ENCODE results near the gene SH3BP5L. TPM values are rescaled to one million over a fixed set of nuclear protein-coding genes. Genes with fewer than 3 reads are reported as not detected.

SH3BP5L gene
- 19.3 TPM for total RNA-seq

DNA sequence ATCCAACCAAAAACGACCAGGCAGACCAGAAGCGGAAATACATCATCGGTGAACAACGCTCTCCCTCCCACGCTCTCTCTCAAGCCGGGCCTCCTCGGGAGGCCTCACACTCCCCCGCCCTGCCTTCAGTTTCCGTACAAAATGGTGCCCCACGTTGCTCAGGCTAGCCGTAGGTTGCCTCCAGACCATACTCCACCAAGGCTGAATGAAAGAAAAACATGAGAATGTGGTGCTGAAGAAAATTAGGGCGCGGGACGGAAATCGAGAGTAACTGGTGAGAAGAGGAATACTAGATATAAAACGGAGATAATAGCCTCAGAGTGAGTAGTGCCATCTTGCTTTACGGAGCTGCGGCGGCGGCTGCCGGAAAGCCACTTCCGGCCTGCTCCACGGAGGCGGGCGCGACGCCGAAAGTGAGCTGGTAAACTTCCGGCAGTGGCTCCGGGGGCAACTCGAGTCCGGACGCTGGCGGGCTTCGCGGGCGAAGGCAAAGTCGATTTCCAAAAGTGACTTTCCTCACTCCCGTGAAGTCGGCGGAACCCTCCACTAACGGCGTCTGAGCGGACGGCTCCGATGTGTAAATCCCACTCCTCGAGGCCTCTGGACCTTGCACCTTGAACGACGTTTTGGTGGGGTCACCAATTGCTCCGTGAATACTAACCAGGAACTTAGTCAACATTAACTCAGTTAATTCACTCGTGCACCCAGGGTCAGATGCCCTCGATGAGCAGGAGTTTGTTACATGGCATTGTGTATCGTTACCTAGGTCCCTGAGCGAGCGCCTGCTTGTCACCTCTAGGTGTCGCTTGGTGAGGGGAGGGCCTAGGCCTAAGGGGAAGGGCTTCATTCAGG, at the start of gene SH3BP5L:
SH3BP5L (minus strand) TSS at position 7 of the 852 bp plus-strand sequence. CDS start 980 bp downstream, outside the sequence.
- Histone ChIP-seq H3K27ac (ENCODE audit: low read depth, low read length) (peak within 1 kb of the TSS; percentile 93), H3K36me3 (ENCODE audit: control insufficient read depth in 3 of 3, insufficient read depth in 3 of 3, low read length in 3 of 3) (peaks cover 6 to 15% (median 10%) of the 10 kb centered on the region in 3 donors), H3K9me3 (ENCODE audit: control insufficient read depth in 3 of 3, low read length in 3 of 3) (no peaks in the 10 kb centered on the region), H3K27me3 (ENCODE audit: control insufficient read depth in 3 of 3, insufficient read depth in 3 of 3, low read length in 3 of 3) (no peaks in the 10 kb centered on the region), H3K4me3 (ENCODE audit: low read length in 3 of 3) (peak within 1 kb of the TSS; percentile 86 to 96 (median 92)), H3K4me1 (ENCODE audit: control insufficient read depth in 3 of 3, insufficient read depth in 3 of 3, low read length in 3 of 3) (peaks cover 41 to 53% (median 47%) of the 10 kb centered on the region in 3 donors), H3K9ac (ENCODE audit: low read depth in 1 of 3, low read length in 3 of 3) (peak within 1 kb of the TSS; percentile 88 to 98 (median 96))

DNA sequence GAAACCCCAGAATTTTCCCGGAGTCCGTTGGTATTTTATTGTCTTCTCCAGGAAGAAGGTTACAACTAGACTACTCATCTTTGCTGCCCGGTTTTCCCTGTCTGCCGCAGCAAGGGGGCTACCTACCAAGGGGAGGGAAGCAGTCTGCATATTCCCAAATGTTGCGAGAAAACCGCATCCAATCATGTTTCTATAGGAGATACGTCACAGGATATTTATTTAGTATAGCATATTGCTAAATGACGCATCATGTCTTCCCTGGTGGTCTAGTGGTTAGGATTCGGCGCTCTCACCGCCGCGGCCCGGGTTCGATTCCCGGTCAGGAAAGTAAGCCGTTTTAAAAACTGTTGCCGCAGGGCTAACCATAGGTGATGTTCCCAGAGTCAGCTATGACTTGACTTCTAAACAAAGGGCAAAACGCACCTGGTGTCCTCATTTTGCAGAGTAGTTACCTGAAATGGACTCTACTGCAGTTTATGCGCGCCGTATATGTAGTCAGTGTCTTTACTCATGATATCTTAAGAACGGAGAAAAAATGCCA, 48.3 kb upstream of the SH3BP5L start:
- Histone ChIP-seq H3K4me3 (ENCODE audit: low read length in 3 of 3) (peak overlapping the region; percentile 83 to 98 (median 95)), H3K27ac (ENCODE audit: low read depth, low read length) (peak overlapping the region; percentile 94), H3K9me3 (ENCODE audit: control insufficient read depth in 3 of 3, low read length in 3 of 3) (no peaks in the 10 kb centered on the region), H3K9ac (ENCODE audit: low read depth in 1 of 3, low read length in 3 of 3) (peak overlapping the region; percentile 94 to 97 (median 96)), H3K36me3 (ENCODE audit: control insufficient read depth in 3 of 3, insufficient read depth in 3 of 3, low read length in 3 of 3) (no peaks in the 10 kb centered on the region), H3K4me1 (ENCODE audit: control insufficient read depth in 3 of 3, insufficient read depth in 3 of 3, low read length in 3 of 3) (peaks cover 4 to 12% (median 5%) of the 10 kb centered on the region in 3 donors), H3K27me3 (ENCODE audit: control insufficient read depth in 3 of 3, insufficient read depth in 3 of 3, low read length in 3 of 3) (no peaks in the 10 kb centered on the region)

DNA sequence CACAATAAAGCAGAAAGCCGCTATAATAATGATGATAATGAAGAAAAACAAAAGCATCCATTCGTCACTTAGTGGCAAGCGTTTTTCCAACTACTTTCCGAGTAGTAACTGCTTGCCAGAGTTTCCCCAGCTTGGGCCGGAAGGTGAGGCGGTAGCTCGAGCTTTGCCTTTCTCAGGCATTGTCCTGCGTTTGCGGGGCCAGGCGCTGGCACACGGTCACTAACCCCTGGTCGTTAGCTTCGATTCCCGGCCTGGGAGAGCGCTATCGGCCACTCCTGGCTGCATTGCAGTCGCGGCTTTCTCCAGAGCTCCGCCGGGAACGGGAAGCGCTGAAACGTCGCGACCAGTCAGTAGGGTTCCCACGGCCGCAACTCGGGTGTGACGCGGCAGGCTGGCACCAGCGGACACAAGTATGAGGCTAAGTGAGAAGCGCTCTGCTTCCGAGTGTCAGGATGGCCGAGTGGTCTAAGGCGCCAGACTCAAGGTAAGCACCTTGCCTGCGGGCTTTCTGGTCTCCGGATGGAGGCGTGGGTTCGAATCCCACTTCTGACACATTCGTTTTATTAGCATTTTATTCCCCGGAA, 47.8 kb upstream of the SH3BP5L start:
- Histone ChIP-seq H3K9me3 (ENCODE audit: control insufficient read depth in 3 of 3, low read length in 3 of 3) (no peaks in the 10 kb centered on the region), H3K4me3 (ENCODE audit: low read length in 3 of 3) (peak overlapping the region; percentile 83 to 98 (median 95)), H3K27me3 (ENCODE audit: control insufficient read depth in 3 of 3, insufficient read depth in 3 of 3, low read length in 3 of 3) (no peaks in the 10 kb centered on the region), H3K27ac (ENCODE audit: low read depth, low read length) (peak overlapping the region; percentile 94), H3K36me3 (ENCODE audit: control insufficient read depth in 3 of 3, insufficient read depth in 3 of 3, low read length in 3 of 3) (no peaks in the 10 kb centered on the region), H3K9ac (ENCODE audit: low read depth in 1 of 3, low read length in 3 of 3) (peak overlapping the region; percentile 94 to 97 (median 96)), H3K4me1 (ENCODE audit: control insufficient read depth in 3 of 3, insufficient read depth in 3 of 3, low read length in 3 of 3) (peaks cover 4 to 12% (median 5%) of the 10 kb centered on the region in 3 donors)

DNA sequence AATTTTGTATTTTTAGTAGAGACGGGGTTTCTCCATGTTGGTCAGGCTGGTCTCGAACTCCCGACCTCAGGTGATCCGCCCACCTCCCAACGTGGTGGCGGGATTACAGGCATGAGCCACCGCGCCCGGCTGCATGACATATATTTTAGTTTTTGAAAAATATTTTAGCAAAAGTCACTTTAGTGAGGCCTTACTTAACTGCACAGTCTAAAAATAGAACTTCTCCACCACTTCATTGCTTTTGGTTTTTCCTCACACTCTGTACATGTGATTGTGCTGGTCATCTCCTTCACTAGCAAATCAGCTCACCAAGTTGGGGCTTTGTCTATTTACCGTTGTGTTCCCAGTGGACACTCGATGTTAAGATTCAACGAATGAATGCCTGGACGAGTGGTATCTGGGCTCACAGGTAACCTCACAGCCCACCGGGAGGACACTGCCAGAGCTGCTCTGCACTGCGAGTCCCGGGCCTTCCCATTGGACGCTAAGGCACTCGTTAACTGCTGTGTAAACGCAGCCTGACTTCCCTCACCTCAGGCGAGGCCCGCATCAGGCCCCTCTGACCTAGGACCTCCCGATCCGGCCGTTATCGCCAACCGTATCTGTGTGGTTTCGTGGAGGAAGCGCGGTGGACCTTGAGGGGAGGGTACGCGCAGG, 47.2 kb upstream of the SH3BP5L start:
- no peaks in the 10 kb centered on the region for H3K27me3 ChIP-seq (ENCODE audit: control insufficient read depth in 3 of 3, insufficient read depth in 3 of 3, low read length in 3 of 3)
- H3K36me3 ChIP-seq (ENCODE audit: control insufficient read depth in 3 of 3, insufficient read depth in 3 of 3, low read length in 3 of 3), result no peaks in the 10 kb centered on the region
- peak overlapping the region; percentile 83 to 98 (median 95) for H3K4me3 ChIP-seq (ENCODE audit: low read length in 3 of 3)
- peaks cover 4 to 12% (median 5%) of the 10 kb centered on the region in 3 donors for H3K4me1 ChIP-seq (ENCODE audit: control insufficient read depth in 3 of 3, insufficient read depth in 3 of 3, low read length in 3 of 3)
- no peaks in the 10 kb centered on the region for H3K9me3 ChIP-seq (ENCODE audit: control insufficient read depth in 3 of 3, low read length in 3 of 3)
- H3K9ac ChIP-seq (ENCODE audit: low read depth in 1 of 3, low read length in 3 of 3), result peak overlapping the region; percentile 94 to 97 (median 96)
- peak overlapping the region; percentile 94 for H3K27ac ChIP-seq (ENCODE audit: low read depth, low read length)

DNA sequence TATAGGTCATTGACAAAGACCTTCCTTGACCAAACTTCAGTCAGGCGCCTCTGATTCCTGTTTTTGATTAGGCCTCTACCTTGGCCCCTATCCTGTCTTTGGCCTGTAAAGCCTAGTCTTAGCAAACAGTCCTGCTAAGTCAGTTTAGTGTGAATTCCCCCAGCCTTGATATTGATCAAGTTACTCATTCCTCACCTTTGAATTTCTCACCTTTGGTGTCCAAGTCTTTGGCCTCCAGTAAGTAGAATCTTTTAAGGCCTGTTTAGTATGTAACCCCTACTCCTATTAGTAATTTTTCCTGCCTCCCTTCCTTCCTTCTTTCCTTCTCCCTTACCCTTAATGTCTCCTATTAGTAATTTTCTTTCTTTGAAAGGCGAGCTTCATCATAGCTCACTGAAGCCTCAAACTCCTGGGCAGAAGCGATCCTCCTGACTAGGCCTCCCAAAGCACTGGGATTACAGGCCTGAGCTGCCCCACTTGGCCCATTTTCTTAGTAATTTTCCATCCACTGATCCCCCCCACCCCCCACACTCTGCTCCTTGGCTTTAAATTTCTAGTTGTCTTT, 46.2 kb upstream of the SH3BP5L start:
- no peak overlapping the region for H3K27ac ChIP-seq (ENCODE audit: low read depth, low read length)
- H3K9ac ChIP-seq (ENCODE audit: low read depth in 1 of 3, low read length in 3 of 3), result no peak overlapping the region
- H3K4me3 ChIP-seq (ENCODE audit: low read length in 3 of 3), result no peak overlapping the region
- no peaks in the 10 kb centered on the region for H3K27me3 ChIP-seq (ENCODE audit: control insufficient read depth in 3 of 3, insufficient read depth in 3 of 3, low read length in 3 of 3)
- H3K36me3 ChIP-seq (ENCODE audit: control insufficient read depth in 3 of 3, insufficient read depth in 3 of 3, low read length in 3 of 3), result no peaks in the 10 kb centered on the region
- H3K9me3 ChIP-seq (ENCODE audit: control insufficient read depth in 3 of 3, low read length in 3 of 3), result no peaks in the 10 kb centered on the region
- peaks cover 4 to 12% (median 5%) of the 10 kb centered on the region in 3 donors for H3K4me1 ChIP-seq (ENCODE audit: control insufficient read depth in 3 of 3, insufficient read depth in 3 of 3, low read length in 3 of 3)

DNA sequence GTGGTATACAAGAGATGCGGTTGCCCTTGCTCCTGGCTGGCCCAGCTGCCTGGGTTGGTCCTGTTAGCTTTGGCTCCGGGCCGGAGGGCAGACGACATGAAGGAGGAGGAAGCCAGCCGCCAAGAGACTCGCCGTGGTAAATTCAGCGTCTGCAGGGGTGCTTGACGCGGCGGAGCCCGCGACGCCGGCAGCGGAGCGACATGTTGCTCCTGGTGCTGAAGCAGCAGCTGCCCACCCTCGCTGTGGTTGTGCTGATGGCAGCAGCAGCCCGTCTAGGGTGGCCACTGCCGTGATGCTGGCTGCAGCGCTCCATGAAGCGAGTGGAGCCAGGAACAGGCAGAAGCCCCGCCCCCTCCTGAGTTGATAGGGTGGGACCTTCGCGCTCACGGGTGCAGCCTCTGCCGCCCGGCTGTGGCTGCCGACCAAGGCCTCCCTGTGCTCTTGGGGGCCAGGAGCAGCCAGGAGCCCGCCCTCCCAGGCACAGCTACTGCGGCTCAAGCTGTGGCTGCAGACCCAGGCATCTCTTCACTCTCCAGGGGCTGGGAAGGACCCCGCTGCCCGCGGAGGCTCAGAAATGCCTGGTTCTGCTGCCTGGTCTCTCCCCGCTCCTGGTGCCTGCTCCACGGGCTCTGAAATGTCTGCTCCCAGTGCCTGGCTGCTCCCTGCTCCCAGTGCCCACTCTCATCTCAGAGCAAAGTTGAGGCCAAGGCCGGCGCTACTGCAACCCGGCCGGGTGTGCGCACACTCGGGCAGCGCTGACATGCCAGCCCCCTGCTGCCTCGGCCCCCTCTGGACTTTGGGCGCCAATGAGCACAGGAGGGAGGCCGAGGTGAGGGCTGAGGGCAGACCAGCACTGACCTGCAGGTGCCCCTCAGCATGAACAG, 37.5 kb upstream of the SH3BP5L start:
- no peak overlapping the region for H3K27ac ChIP-seq (ENCODE audit: low read depth, low read length)
- no peaks in the 10 kb centered on the region for H3K36me3 ChIP-seq (ENCODE audit: control insufficient read depth in 3 of 3, insufficient read depth in 3 of 3, low read length in 3 of 3)
- H3K4me1 ChIP-seq (ENCODE audit: control insufficient read depth in 3 of 3, insufficient read depth in 3 of 3, low read length in 3 of 3), result peaks cover 24 to 28% (median 28%) of the 10 kb centered on the region in 3 donors
- no peaks in the 10 kb centered on the region for H3K27me3 ChIP-seq (ENCODE audit: control insufficient read depth in 3 of 3, insufficient read depth in 3 of 3, low read length in 3 of 3)
- H3K4me3 ChIP-seq (ENCODE audit: low read length in 3 of 3), result peak overlapping the region; percentile 79 to 84 (median 82)
- H3K9ac ChIP-seq (ENCODE audit: low read depth in 1 of 3, low read length in 3 of 3), result peak overlapping the region; percentile 52 to 84 (median 59)
- H3K9me3 ChIP-seq (ENCODE audit: control insufficient read depth in 3 of 3, low read length in 3 of 3), result no peaks in the 10 kb centered on the region

DNA sequence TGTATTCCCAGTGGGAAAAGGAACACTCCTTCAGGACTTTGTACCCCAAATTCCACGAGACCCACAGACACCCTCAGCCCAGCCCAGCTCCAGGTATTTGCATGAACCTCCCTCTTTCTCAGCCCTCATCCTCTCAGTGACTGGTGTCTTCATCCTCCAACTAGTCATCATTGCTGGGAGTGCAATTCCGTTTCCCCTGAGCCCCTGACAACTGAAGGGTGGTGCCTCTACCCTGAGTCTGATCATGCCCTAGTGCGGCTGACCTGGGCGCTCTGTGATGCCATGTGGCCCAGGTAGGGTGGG, 36.9 kb upstream of the SH3BP5L start:
- Histone ChIP-seq H3K9me3 (ENCODE audit: control insufficient read depth in 3 of 3, low read length in 3 of 3) (no peaks in the 10 kb centered on the region), H3K4me1 (ENCODE audit: control insufficient read depth in 3 of 3, insufficient read depth in 3 of 3, low read length in 3 of 3) (peaks cover 30 to 34% (median 33%) of the 10 kb centered on the region in 3 donors), H3K27ac (ENCODE audit: low read depth, low read length) (no peak overlapping the region), H3K4me3 (ENCODE audit: low read length in 3 of 3) (peak overlapping the region; percentile 79 to 84 (median 82)), H3K9ac (ENCODE audit: low read depth in 1 of 3, low read length in 3 of 3) (peak overlapping the region; percentile 52 to 84 (median 59)), H3K36me3 (ENCODE audit: control insufficient read depth in 3 of 3, insufficient read depth in 3 of 3, low read length in 3 of 3) (no peaks in the 10 kb centered on the region), H3K27me3 (ENCODE audit: control insufficient read depth in 3 of 3, insufficient read depth in 3 of 3, low read length in 3 of 3) (no peaks in the 10 kb centered on the region)

DNA sequence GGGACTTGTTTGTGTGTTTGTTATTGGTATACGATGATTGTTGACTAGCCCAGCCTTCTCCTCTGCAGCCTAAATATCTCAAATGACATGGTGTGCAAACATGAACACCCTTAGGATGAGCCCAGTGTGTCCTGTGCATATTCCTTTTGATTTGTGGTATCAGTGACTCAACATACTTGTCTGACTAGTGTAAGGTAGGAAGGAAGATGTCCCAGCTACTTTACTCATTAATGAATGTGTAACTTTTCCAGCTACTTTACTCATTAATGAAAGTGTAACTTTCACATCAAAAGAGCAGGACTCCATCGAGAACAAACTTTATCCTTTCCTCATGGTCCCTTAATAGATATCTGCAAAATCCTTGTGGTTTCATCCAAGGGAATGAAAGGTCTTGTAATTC, 35.9 kb upstream of the SH3BP5L start:
- H3K9me3 ChIP-seq (ENCODE audit: control insufficient read depth in 3 of 3, low read length in 3 of 3), result no peaks in the 10 kb centered on the region
- H3K36me3 ChIP-seq (ENCODE audit: control insufficient read depth in 3 of 3, insufficient read depth in 3 of 3, low read length in 3 of 3), result no peaks in the 10 kb centered on the region
- no peak overlapping the region for H3K9ac ChIP-seq (ENCODE audit: low read depth in 1 of 3, low read length in 3 of 3)
- no peak overlapping the region for H3K27ac ChIP-seq (ENCODE audit: low read depth, low read length)
- no peak overlapping the region for H3K4me3 ChIP-seq (ENCODE audit: low read length in 3 of 3)
- peaks cover 32 to 40% (median 38%) of the 10 kb centered on the region in 3 donors for H3K4me1 ChIP-seq (ENCODE audit: control insufficient read depth in 3 of 3, insufficient read depth in 3 of 3, low read length in 3 of 3)
- H3K27me3 ChIP-seq (ENCODE audit: control insufficient read depth in 3 of 3, insufficient read depth in 3 of 3, low read length in 3 of 3), result no peaks in the 10 kb centered on the region

DNA sequence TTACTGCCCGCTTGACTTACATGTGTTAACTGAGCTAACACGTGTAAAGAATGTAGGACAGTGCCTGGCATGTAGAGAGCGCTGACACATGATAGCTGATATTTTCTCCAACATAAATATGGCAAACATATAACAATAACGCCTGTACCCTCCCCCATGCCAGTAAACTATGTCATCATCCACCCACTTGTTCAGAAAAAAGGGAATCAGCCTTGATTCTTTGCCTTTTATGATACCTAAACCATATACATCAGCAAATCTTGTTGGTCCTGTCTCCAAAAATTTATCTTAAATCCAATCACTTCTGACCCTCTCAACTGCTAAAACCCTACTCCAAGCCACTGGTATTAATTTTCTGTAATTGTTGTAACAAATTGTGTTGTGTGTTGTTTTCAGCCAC, 34.3 kb upstream of the SH3BP5L start:
- peaks cover 32 to 40% (median 38%) of the 10 kb centered on the region in 3 donors for H3K4me1 ChIP-seq (ENCODE audit: control insufficient read depth in 3 of 3, insufficient read depth in 3 of 3, low read length in 3 of 3)
- no peak overlapping the region for H3K9ac ChIP-seq (ENCODE audit: low read depth in 1 of 3, low read length in 3 of 3)
- H3K27me3 ChIP-seq (ENCODE audit: control insufficient read depth in 3 of 3, insufficient read depth in 3 of 3, low read length in 3 of 3), result no peaks in the 10 kb centered on the region
- H3K9me3 ChIP-seq (ENCODE audit: control insufficient read depth in 3 of 3, low read length in 3 of 3), result no peaks in the 10 kb centered on the region
- peaks cover 0 to 2% (median 0%) of the 10 kb centered on the region in 3 donors for H3K36me3 ChIP-seq (ENCODE audit: control insufficient read depth in 3 of 3, insufficient read depth in 3 of 3, low read length in 3 of 3)
- H3K4me3 ChIP-seq (ENCODE audit: low read length in 3 of 3), result no peak overlapping the region
- no peak overlapping the region for H3K27ac ChIP-seq (ENCODE audit: low read depth, low read length)

Measured in skeletal muscle tissue (tissue), 4 donors.